ENCODE data around the gene CRHR1.

Gene CRHR1

DNA sequence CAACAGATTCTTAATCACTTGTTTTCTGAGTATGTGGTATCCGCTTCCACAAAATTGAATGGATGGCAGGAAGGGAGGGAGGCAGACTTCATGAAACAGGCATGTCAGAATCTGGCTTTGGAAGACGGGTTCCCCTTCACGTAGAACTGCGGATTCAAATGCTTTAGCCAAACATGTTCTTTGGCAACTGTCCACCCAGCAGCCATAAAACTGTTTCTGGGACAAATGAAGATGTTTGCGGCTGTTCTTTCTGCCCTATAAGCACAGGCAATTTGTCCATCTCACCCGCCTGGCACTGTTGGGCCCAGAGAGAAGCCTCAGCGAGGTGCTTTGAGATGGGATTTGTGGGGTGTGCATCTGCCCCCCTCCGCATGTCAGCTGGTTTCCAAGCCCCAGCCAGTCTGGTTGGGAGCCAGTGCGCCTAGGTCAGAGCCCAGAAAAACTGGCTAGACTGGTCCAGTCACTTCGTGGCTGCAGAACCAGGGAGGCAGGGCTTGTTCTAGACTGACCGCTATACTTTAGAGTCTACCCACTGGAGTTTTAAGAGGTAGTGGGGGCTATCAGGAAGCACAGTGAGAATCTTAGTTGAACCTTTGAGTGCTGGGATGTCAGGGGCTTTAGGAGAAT, 6.3 kb downstream of the CRHR1 start:
- no peak for DNase-seq

DNA sequence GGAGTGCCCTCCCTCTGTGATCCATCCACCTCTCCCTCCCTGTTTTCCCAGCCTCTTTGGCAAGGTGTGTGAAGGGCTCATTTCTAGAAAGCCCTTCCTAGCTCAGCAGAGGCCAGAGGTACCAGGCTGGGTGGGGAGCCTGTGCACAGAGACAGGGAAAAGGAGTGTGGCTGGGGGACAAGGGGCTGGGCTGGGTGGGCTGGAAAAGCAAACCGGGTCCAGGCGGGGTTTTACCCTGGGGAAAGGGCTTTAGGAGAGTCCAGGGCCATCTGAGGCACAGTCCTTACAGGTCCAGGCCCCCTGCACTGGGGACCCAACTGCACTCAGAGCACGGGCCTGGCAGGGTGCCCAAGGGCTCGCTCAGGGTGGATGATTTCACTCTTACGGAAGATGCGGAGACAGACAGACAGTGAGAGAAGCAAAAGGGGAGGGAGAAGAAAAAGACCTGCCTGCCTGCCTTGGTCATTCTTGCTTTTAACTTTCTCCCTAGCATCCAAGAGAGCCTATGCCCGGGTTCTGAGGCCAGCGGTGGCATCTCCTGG, 7.0 kb downstream of the CRHR1 start:
- DNase-seq = no peak

- DNase-seq = no peak
Observed at GRCh38 chr17:45791935-45792334, 7.8 kb downstream of the CRHR1 start.

DNA sequence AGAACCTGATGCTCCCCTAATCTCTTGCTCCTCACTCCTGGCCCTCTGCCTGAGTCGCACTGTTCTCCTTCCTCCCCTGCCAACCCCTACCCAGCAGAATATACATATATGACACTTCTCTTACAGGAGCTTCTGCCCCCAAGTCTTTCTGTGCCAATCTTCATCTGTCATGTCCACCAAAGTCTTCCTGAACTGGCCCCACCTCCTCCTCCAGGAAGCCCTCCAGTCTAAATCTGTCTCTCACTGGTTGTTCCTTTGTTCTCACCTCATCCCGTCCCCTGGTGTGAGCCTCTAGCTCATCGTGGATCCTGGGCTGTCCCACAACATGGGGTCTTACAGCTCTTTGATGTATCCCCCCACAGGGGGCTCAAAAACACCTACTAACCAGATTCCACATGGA, 8.3 kb downstream of the CRHR1 start:
- no peak for DNase-seq

- DNase-seq = no peak
Observed at GRCh38 chr17:45792995-45793755, 9.1 kb downstream of the CRHR1 start.

DNA sequence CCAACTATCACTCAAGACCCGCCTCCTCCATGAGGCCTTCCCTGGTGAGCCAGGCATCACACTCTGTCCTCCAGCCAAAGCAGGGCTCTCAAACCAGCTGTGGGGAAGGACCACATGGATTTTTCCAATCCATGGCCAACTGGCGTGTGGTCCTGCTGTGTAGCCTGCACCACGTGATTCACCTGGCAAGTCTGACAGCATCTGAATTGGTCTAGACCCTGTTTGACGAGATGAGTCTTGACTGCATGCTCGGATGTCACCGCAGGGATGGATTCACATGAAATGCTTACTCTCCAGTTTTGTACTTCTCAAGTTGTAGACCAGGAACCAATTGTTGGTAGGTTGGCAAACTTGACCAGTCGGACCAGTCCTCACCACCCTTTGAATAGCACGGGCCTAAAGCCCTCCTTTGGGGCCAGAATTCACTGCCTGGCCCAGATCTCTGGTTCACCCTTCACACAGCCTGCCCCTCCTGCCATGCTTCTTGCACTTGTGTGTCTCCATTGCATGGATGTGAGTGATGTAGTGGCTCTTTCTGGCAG, 9.9 kb downstream of the CRHR1 start:
- no peak for DNase-seq

DNA sequence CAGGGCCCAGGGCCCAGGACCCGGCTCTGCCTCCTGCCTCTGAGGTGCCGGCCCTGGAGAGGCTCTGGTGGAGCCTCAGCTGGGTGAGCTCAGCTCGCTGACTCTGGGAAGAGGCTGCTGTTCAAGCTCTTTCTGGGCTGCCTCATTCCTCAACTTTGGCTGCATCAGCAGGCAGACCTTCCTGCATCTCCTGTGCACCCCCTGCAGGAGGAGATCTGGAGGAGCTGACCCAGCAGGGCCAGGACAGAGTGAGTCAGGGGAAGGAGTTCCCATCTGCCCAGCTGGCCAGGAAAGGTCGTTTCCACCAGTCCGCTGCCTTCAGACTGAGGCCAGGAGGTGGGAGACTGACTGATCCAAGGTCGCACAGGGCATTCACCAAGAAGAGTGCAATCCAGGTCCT, 10.7 kb downstream of the CRHR1 start:
- DNase-seq = no peak

- DNase-seq = no peak
Observed at GRCh38 chr17:45800816-45801215, 16.7 kb downstream of the CRHR1 start.

DNA sequence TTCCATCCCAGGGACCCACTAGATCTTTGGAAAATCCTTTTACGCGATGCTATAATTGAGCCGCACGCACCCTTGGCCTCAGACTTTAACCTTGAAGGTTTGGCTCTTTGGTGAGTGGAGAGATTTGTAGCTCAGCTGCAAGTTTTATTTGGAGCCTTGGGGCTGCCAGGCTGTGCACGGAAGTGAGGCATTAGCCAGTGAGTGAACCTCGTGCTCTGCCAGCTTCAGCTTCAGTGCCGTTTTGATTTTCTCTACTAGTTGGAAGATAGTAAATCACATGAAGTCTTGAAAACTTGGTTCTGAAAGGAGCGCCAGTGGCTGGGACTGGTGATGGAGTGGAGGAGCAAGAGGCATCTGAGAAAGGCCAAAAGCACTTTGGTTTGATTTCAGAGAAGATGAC, 17.3 kb downstream of the CRHR1 start:
- no peak for DNase-seq

DNA sequence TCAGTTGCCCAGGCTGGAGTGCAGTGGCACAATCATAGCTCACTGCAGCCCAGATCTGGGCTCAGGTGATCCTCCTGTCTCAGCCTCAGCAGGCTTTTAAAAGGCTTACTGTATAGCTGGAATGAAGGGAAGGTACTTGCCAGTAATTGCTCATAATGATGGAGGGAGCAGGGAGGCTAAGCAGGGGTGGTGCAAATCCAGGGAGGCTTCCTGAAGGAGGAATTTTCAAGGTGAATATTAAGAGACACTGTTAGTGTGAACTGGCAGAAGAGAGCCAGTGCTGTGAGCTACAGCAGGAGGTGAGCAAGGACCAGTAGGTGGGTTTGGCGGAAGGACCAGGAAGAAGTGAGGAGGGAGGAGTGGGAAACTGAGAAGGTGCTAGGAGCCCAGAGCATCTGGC, 24.7 kb downstream of the CRHR1 start:
- DNase-seq = no peak

GRCh38 chr17:45809499-45809898, 25.4 kb downstream of the CRHR1 start:
- no peak for DNase-seq

- no peak for DNase-seq
Observed at GRCh38 chr17:45812102-45812501, 28.0 kb downstream of the CRHR1 start.

DNA sequence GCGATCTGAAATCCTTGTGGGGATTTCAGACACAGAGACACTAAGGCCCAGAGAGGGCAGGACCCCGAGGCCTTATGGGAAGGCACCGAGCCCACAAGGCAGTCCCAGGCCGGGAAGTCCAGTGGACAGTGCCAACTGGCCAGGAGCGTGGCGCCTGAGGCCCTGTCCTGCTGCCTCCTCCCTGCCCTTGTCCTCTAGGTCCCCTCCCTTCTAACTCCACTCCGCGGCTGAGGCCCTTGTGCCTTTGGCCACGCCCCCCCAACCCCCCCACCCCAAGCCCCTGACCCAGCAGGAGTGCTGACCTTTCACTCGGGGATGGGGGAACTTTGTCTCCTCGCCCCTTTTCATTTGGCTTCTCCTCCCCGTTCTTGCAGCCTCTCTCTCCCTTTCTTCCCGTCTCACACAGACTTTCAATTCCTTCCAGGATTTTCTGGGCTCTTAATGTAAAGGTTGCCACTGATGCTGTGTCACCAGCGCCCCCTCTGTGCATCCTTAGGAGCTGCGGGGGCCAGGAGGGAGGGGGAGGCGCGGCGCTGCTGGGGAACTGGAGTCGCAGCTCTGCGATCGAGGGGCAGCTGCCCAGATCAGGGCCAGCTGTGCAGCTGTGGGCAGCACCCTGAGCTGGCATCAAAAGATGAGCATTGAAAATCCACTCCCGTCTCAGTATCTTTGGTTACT, 29.1 kb downstream of the CRHR1 start:
- DNase-seq = no peak

DNA sequence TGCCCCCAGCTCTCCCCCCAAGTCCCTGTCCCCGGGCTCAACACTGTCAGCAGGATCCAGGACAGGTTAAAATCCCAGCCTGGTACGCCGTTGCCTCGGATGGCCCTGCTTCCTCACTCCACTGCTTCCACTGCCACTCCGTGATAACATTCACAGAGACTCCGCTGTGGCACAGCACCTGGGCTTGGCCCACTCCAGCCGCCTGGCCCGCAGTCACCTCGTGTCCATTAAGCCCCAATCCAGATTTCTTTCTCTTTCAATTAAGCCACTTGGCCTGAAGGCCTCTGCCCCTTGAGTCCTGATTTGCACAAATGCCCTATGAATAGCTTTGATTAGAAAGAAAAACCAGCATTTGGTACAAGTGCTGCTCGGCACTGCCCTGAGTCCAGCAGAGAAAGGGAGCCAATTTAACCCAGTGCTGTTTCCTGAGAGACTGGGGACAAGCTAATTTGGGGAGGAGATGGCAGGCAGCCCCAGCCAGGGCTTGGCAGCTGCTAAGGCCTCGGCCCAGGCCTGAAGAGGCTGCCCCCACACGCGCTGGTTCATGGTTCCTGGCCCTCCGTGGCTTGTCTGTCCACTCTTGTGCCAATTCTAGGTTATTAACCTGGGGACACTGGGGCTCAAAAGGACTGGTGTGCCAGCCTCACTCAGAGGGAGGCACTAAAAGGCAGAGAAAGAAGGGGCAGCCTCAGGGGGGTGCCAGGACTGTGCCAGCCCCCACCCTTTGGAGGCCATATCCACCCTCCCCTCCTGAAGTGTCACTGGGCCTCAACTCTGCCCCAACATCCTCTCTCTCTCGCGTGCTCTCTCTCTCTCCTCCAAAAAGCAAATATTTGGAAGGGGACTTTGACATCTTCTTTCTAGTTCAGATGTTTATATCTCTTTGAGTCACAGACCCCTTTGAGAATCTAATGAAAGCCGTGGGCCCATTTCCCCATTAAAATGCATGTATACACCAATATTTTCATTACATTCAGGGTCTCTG, 30.8 kb downstream of the CRHR1 start:
- no peak for DNase-seq

- no peak for DNase-seq
Observed at GRCh38 chr17:45815752-45816151, 31.6 kb downstream of the CRHR1 start.

- no peak for DNase-seq
Observed at GRCh38 chr17:45818041-45818440, 33.9 kb downstream of the CRHR1 start.

DNA sequence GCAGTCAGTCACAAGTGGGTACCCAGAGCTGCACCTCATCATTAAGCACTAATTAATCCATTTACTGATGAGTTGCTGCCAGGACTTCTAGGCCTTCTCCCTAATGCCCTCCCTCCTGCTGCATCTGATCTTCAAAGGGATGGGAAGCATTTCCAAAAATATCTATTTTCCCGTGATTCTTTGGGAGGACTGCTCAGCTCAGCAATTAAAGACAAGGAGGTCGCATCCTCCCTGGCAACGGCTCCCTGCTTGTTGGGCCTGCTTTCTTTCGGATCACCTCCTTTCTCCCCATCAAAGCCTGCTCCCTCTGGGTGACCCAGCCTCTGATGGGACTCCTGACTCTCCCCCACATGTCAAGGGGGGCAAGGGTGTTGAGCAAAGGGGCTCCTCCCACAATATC, 34.6 kb downstream of the CRHR1 start:
- no peak for DNase-seq

GRCh38 chr17:45819632-45820031, 35.5 kb downstream of the CRHR1 start:
- no peak for DNase-seq

DNA sequence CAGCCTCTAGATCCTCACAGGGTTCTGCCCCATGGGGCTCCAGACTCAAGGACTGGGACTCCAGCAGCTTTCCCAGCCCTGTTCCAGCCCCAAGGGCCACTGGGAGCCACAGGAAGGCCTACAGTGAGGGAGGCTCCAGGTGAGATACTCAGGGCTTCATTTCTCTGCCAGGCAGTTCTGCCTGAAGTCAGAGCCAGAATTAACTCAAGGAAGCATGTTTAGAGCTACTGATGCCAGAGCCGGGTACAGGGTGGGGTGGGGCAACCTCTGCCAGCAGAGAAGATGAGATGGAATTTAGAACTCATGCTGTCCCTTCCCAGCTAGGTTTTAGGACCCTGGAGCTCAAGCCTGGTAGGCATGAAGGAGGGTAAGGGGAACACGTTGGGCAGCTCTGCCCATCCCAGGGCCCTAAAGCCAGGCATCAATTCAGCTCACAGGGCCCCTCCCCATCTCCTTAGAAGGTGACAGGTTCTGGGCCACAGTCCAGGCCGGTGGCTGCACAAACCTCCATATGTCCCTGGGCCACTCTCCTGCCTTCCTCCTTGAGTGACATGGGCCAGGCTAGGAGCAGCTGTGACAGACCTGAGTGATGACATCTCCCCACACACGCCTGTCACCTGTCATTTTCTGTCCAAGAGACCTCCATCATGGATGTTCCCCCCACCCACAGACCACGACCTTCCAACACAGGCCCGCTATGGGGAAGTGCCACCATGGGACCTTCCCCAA, 36.1 kb downstream of the CRHR1 start:
- DNase-seq = no peak

DNA sequence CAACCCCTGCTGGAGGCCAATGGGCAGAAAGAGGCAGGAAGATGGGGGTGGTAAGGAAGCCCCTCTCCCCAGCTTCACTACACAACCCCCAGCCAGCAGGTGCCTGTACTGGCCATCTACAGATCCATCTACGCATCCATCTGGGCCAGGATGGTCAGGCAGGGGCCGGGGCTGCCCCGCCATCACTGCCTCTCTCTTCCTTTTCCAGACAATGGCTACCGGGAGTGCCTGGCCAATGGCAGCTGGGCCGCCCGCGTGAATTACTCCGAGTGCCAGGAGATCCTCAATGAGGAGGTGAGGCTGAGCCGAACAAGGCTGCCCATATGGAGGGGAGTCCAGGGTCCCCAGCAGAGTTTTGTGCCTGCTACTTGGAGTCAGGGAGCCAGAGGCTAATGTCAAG, 37.0 kb downstream of the CRHR1 start:
- no peak for DNase-seq

- no peak for DNase-seq
Observed at GRCh38 chr17:45823598-45823997, 39.5 kb downstream of the CRHR1 start.

- no peak for DNase-seq
Observed at GRCh38 chr17:45824475-45824874, 40.4 kb downstream of the CRHR1 start.

Measured in CD4-positive, alpha-beta T cell treated with Interferon gamma for 1 hour (primary cell).